ENCODE results near the gene CIC. TPM values are rescaled to one million over a fixed set of nuclear protein-coding genes. Genes with fewer than 3 reads are reported as not detected.

CIC gene
- total RNA-seq, 4 donors from 2014 or later, result 40.5 to 72.8 (median 67.2) TPM

DNA sequence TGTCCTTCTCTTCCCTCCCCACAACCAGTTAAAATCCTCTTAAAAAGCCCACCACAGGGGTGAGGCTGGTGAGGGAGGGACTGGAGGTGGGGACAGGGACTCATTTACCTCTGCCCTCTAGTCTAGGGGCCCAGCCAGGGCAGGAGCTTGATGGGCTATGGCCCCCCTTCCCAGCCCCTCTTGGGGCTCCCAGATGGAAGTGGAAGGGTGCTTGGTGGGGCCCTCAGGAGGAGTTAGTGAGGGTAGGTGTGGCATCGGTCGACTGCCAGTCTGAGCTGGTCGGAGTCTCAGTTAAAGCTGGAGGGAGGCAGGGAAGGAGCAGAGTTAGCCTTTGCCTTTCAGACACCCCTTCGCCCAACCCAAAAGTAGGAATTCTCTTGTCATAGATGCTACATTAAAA is 38.5 kb upstream of the CIC start:
- TF ChIP-seq POLR2A (IDR thresholded peaks at IDR 0.05), result no peak
- TF ChIP-seq, protein P1, sequence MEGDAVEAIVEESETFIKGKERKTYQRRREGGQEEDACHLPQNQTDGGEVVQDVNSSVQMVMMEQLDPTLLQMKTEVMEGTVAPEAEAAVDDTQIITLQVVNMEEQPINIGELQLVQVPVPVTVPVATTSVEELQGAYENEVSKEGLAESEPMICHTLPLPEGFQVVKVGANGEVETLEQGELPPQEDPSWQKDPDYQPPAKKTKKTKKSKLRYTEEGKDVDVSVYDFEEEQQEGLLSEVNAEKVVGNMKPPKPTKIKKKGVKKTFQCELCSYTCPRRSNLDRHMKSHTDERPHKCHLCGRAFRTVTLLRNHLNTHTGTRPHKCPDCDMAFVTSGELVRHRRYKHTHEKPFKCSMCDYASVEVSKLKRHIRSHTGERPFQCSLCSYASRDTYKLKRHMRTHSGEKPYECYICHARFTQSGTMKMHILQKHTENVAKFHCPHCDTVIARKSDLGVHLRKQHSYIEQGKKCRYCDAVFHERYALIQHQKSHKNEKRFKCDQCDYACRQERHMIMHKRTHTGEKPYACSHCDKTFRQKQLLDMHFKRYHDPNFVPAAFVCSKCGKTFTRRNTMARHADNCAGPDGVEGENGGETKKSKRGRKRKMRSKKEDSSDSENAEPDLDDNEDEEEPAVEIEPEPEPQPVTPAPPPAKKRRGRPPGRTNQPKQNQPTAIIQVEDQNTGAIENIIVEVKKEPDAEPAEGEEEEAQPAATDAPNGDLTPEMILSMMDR (IDR thresholded peaks at IDR 0.05), result no peak
- peaks cover 0 to 95% (median 0%) of the 10 kb centered on the region in 3 donors for H3K36me3 ChIP-seq

DNA sequence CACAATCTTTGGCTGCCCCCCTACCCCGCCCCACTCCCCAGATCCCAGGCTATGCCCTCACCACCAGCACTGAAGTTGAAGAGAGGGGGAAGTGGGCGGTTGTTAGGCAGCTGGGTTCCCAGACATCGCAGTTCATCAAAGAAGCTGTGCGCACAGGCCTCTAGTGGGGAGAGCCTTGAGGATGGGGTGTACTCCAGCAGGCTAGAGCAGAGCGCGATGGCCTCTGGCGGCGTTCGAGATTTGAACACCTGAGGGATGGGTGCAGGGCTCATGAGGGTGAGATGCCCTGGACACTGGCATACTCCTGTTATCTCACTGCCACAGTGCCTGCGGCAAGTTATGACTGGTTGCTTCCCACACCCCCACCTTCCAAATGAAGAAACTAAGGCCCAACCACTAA is 36.6 kb upstream of the CIC start:
- Histone ChIP-seq H3K36me3 (peaks cover 0 to 94% (median 0%) of the 10 kb centered on the region in 3 donors), H3K4me1 (peaks cover 0 to 18% (median 0%) of the 10 kb centered on the region in 4 donors), H3K27me3 (no peaks in the 10 kb centered on the region), H3K4me3 (no peak overlapping the region), H3K9me3 (no peaks in the 10 kb centered on the region), H3K27ac (peak overlapping the region in 2 of 4 donors; percentile 61 to 94)
- TF ChIP-seq, protein P1 (IDR thresholded peaks at IDR 0.05), result no peak
- TF ChIP-seq POLR2A (IDR thresholded peaks at IDR 0.05), result no peak
- no peak for DNase-seq

More for the DNA sequence above, 38.5 kb upstream of the CIC start:
- no peaks in the 10 kb centered on the region for H3K9me3 ChIP-seq
- no peaks in the 10 kb centered on the region for H3K27me3 ChIP-seq
- no peak for DNase-seq
- H3K4me3 ChIP-seq, result no peak overlapping the region
- H3K4me1 ChIP-seq, result peaks cover 0 to 18% (median 0%) of the 10 kb centered on the region in 4 donors
- H3K27ac ChIP-seq, result no peak overlapping the region

GRCh38 chr19:42233106-42233505 is 35.9 kb upstream of the CIC start:
- Histone ChIP-seq H3K27me3 (no peaks in the 10 kb centered on the region), H3K4me3 (no peak overlapping the region), H3K36me3 (peaks cover 0 to 96% (median 0%) of the 10 kb centered on the region in 3 donors), H3K27ac (peak overlapping the region in 3 of 4 donors; percentile 61 to 94 (median 83)), H3K4me1 (peaks cover 0 to 18% (median 0%) of the 10 kb centered on the region in 4 donors), H3K9me3 (no peaks in the 10 kb centered on the region)
- no peak for DNase-seq
- TF ChIP-seq, protein P1 (IDR thresholded peaks at IDR 0.05), result no peak
- no peak for TF ChIP-seq POLR2A (IDR thresholded peaks at IDR 0.05)

DNA sequence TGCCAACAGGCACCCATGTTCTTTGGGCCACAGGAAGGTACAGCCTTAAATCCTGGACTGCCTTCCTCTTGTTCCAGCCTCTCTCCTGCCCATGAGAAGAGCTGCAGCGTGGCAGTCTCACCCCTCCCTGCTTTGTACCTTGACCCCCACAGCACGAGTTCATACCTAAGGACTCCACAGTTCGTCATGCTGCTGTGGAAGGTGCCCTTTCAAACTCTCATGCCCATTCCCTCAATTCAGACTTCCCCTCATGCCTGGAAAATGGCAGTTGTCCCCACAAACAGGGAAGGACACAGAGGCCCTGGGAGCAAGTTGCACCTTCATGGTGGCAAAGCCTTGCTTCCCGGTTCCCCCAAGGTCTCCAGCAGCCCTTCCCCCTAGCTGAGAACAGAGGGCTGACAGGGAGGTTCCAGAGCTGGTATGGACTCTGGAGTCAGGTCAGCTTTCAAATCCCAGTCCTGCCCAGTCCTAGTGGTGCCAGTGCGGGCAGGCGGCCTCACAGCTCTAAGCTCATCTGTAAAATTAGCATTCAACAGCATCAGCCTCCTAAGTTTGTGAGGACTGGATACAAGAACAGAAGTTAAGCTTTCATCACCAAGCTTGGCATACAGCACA is 35.3 kb upstream of the CIC start:
- Histone ChIP-seq H3K4me3 (no peak overlapping the region), H3K36me3 (peaks cover 0 to 89% (median 0%) of the 10 kb centered on the region in 3 donors), H3K27me3 (no peaks in the 10 kb centered on the region), H3K27ac (peak overlapping the region in 3 of 4 donors; percentile 61 to 94 (median 83)), H3K4me1 (peaks cover 0 to 18% (median 0%) of the 10 kb centered on the region in 4 donors), H3K9me3 (no peaks in the 10 kb centered on the region)
- TF ChIP-seq, protein P1 (IDR thresholded peaks at IDR 0.05), result peak in 3 of 6 experiments; percentile 23 to 43 (median 42)
- TF ChIP-seq POLR2A (IDR thresholded peaks at IDR 0.05), result peak; percentile 38 to 45
- peak in 2 of 3 donors; percentile 78 to 84 for DNase-seq

- Histone ChIP-seq H3K36me3 (peaks cover 0 to 83% (median 0%) of the 10 kb centered on the region in 3 donors), H3K4me3 (no peak overlapping the region), H3K27ac (peak overlapping the region in 3 of 4 donors; percentile 61 to 94 (median 83)), H3K9me3 (no peaks in the 10 kb centered on the region), H3K27me3 (no peaks in the 10 kb centered on the region), H3K4me1 (peaks cover 0 to 18% (median 0%) of the 10 kb centered on the region in 4 donors)
- no peak for TF ChIP-seq POLR2A (IDR thresholded peaks at IDR 0.05)
- TF ChIP-seq, protein P1 (IDR thresholded peaks at IDR 0.05), result no peak
- no peak for DNase-seq
Measured at GRCh38 chr19:42234364-42234763, 34.7 kb upstream of the CIC start.
